DND-41 (cell line): ENCODE data around the gene SMURF1.

Experiments
- ATAC-seq: fragments of 200-7000 bp; cut with Tn5 transposase; 3 replicates; pipeline ENCODE4 v1.9.1; 2021; ENCODE audit warnings: low read depth; ENCODE audit not compliant: insufficient read depth
- DNase-seq: peaks from one replicate; pipeline ENCODE4 v3.0.0-alpha.2; 2020
- H2AFZ ChIP-seq: 2 replicates; pipeline ENCODE4 v1.6.0; 2012; ENCODE audit warnings: low read depth, low read length
- H3K27ac ChIP-seq: 2 replicates; pipeline ENCODE4 v1.5.1; 2012; ENCODE audit warnings: low read length, inconsistent platforms
- H3K27me3 ChIP-seq: fragments of 200-600 bp; sonication (generic); 2 replicates; pipeline ENCODE4 v1.6.0; 2012; ENCODE audit warnings: low read length, mild to moderate bottlenecking, inconsistent platforms; ENCODE audit not compliant: insufficient read depth, poor library complexity
- H3K36me3 ChIP-seq: 2 replicates; pipeline ENCODE4 v1.5.1; 2012; ENCODE audit warnings: low read length, inconsistent platforms; ENCODE audit not compliant: insufficient read depth
- H3K4me1 ChIP-seq: 2 replicates; pipeline ENCODE4 v1.5.1; 2012; ENCODE audit warnings: mild to moderate bottlenecking, low read length; ENCODE audit not compliant: insufficient read depth
- H3K4me2 ChIP-seq: 2 replicates; pipeline ENCODE4 v1.6.0; 2012; ENCODE audit warnings: mild to moderate bottlenecking, moderate library complexity, low read length, inconsistent platforms; ENCODE audit not compliant: insufficient read depth
- H3K4me3 ChIP-seq, 2 experiments: fragments of 200-600 bp in 1 of 2; shearing (Covaris generic) in 1 of 2; 2 replicates each; pipeline ENCODE4 v1.5.1; 2012 to 2016; ENCODE audit warnings: inconsistent platforms in 2 of 2, low read length in 2 of 2, mild to moderate bottlenecking in 2 of 2, low read depth in 1 of 2, moderate library complexity in 1 of 2
- H3K79me2 ChIP-seq: 2 replicates; pipeline ENCODE4 v1.6.0; 2012; ENCODE audit warnings: low read length, inconsistent platforms; ENCODE audit not compliant: insufficient read depth
- H3K9ac ChIP-seq: 2 replicates; pipeline ENCODE4 v1.6.0; 2012; ENCODE audit warnings: low read depth, mild to moderate bottlenecking, inconsistent platforms, low read length, moderate library complexity
- H3K9me3 ChIP-seq: 2 replicates; pipeline ENCODE4 v1.5.1; 2012; ENCODE audit warnings: low read length, moderate library complexity, mild to moderate bottlenecking, inconsistent platforms; ENCODE audit not compliant: insufficient read depth, severe bottlenecking
- H4K20me1 ChIP-seq: 2 replicates; pipeline ENCODE4 v1.6.0; 2012; ENCODE audit warnings: low read length; ENCODE audit not compliant: insufficient read depth
- EZH2 ChIP-seq: IDR thresholded peaks from 3 replicates; pipeline ENCODE4 v1.6.1; 2012; ENCODE audit warnings: borderline replicate concordance, low read depth, mild to moderate bottlenecking, moderate library complexity, low read length, inconsistent platforms; ENCODE audit not compliant: severe bottlenecking
- TF ChIP-seq, protein P1 (sequence below): IDR thresholded peaks from 2 replicates; pipeline ENCODE4 v1.5.1; 2012; ENCODE audit warnings: borderline replicate concordance, low read length, moderate library complexity, mild to moderate bottlenecking; ENCODE audit not compliant: poor library complexity, severe bottlenecking; ENCODE audit errors: extremely low read depth

Gene SMURF1

DNA sequence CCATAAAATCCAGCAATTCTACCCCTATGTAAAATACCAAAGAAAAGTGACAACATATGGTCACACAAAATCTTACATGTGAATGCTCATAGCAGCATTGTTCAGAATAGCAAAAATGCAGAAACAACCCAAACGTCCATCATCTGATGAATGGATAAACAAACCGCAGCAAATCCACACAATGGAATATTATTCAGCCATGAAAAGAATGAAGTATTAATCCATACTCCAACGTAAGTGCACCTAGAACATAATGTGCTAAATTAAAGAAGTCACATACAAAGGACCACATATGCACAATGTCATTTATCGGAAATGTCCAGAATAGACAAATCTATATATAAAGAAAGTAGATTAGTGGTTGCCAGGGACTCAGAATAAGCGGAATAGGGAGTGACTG lies 57.4 kb downstream of the SMURF1 start:
- ATAC-seq (no peak), DNase-seq (no peak)
- peaks cover 38% of the 10 kb centered on the region; the same call in 1 of the 2 replicates for H4K20me1 ChIP-seq
- H2AFZ ChIP-seq, result no peak overlapping the region
- no peaks in the 10 kb centered on the region for H3K27me3 ChIP-seq
- H3K36me3 ChIP-seq, result peaks cover 5% of the 10 kb centered on the region; the same call in 1 of the 2 replicates
- TF ChIP-seq, protein P1, sequence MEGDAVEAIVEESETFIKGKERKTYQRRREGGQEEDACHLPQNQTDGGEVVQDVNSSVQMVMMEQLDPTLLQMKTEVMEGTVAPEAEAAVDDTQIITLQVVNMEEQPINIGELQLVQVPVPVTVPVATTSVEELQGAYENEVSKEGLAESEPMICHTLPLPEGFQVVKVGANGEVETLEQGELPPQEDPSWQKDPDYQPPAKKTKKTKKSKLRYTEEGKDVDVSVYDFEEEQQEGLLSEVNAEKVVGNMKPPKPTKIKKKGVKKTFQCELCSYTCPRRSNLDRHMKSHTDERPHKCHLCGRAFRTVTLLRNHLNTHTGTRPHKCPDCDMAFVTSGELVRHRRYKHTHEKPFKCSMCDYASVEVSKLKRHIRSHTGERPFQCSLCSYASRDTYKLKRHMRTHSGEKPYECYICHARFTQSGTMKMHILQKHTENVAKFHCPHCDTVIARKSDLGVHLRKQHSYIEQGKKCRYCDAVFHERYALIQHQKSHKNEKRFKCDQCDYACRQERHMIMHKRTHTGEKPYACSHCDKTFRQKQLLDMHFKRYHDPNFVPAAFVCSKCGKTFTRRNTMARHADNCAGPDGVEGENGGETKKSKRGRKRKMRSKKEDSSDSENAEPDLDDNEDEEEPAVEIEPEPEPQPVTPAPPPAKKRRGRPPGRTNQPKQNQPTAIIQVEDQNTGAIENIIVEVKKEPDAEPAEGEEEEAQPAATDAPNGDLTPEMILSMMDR, result no peak
- TF ChIP-seq EZH2, result no peak
- no peaks in the 10 kb centered on the region for H3K9me3 ChIP-seq
- no peak overlapping the region for H3K9ac ChIP-seq
- H3K4me1 ChIP-seq, result no peaks in the 10 kb centered on the region
- no peak overlapping the region for H3K4me2 ChIP-seq
- no peak overlapping the region for H3K27ac ChIP-seq
- H3K79me2 ChIP-seq, result peaks cover 86% of the 10 kb centered on the region
- no peak overlapping the region for H3K4me3 ChIP-seq

DNA sequence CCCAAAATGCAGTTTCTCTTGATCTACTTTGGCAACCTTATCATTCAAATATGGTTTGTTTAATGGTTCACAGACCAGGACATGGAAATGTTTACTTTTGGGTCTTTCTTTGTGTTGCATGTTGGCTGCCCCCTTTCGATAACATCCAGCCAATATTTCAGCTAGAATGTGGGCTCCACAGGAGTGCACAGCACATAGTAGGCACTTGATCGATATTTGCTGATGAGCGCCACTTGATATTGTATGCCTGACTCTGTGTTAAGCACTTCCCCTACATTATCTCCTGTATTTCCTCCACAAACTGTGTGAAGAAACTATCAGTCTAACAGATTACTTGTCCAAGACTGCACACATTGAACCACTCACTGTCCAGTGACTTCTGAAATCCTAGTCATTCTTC lies 60.2 kb downstream of the SMURF1 start:
- peaks cover 44% of the 10 kb centered on the region for H4K20me1 ChIP-seq
- DNase-seq (no peak), ATAC-seq (no peak)
- H2AFZ ChIP-seq, result no peak overlapping the region
- peaks cover 83% of the 10 kb centered on the region for H3K79me2 ChIP-seq
- H3K36me3 ChIP-seq, result peaks cover 5% of the 10 kb centered on the region; the same call in 1 of the 2 replicates
- no peak overlapping the region for H3K27ac ChIP-seq
- H3K4me1 ChIP-seq, result no peaks in the 10 kb centered on the region
- H3K9ac ChIP-seq, result no peak overlapping the region
- TF ChIP-seq, protein P1, result no peak
- no peak for TF ChIP-seq EZH2
- H3K27me3 ChIP-seq, result no peaks in the 10 kb centered on the region
- H3K4me2 ChIP-seq, result no peak overlapping the region
- H3K4me3 ChIP-seq, result no peak overlapping the region
- H3K9me3 ChIP-seq, result no peaks in the 10 kb centered on the region

DNA sequence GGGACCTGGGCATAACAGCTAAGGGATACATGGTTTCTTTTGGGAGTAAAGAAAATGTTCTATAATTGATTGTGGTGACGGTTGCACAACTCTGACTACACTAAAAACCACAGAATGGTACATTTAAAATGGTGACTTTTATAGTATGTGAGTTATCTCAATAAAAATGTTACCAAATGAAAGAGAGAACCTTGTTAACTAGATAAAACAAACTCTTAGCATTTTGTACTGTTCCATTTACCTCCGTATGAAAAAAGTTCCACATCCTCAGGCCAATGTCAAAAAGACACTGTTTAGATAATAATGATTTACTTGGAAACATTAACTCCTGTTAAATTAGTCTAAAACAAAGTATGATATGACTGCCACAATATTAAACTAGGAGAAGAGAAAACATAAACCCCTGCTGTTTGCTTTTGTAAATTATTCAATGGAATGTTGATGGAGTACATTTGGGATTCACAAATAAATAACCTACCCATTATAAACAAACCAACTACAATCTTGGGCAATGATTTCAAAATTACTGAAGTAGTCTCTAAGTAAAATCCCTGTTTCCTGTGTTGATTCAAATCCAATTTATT lies 60.7 kb downstream of the SMURF1 start:
- no peak for TF ChIP-seq EZH2
- TF ChIP-seq, protein P1, result no peak
- Histone ChIP-seq H2AFZ (no peak overlapping the region), H3K27ac (no peak overlapping the region), H3K4me2 (no peak overlapping the region), H3K27me3 (no peaks in the 10 kb centered on the region), H3K9ac (no peak overlapping the region), H3K4me3 (no peak overlapping the region), H3K9me3 (no peaks in the 10 kb centered on the region), H3K79me2 (peaks cover 83% of the 10 kb centered on the region), H3K4me1 (no peaks in the 10 kb centered on the region), H3K36me3 (peaks cover 5% of the 10 kb centered on the region; the same call in 1 of the 2 replicates), H4K20me1 (peaks cover 44% of the 10 kb centered on the region)
- ATAC-seq, result no peak
- no peak for DNase-seq

DNA sequence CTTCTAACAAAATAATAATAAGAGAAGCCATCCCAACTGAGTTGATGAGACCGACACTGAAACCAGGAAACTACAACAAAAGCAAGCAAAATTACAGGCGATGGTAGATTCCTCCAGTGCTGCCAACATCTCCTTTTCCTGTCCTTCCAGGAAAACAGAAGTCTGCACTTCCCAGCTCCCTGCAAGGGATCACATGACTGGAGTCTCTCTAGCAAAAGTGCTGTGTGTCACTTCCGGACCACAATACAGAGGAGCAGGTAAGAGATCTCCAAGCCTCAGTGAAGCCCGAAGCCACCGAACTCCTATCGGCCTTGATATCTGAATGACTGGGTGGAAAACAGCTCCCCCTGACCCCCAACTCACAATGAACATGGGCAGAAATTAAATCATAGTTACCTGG lies 63.2 kb downstream of the SMURF1 start:
- Histone ChIP-seq H3K27me3 (no peaks in the 10 kb centered on the region), H3K4me2 (no peak overlapping the region), H3K4me3 (no peak overlapping the region), H2AFZ (no peak overlapping the region), H4K20me1 (peaks cover 48% of the 10 kb centered on the region), H3K79me2 (peaks cover 76% of the 10 kb centered on the region), H3K9me3 (no peaks in the 10 kb centered on the region), H3K9ac (no peak overlapping the region), H3K27ac (no peak overlapping the region), H3K4me1 (no peaks in the 10 kb centered on the region), H3K36me3 (peaks cover 3% of the 10 kb centered on the region; the same call in 1 of the 2 replicates)
- no peak for ATAC-seq
- no peak for DNase-seq
- TF ChIP-seq EZH2, result no peak
- TF ChIP-seq, protein P1, result no peak
